IMR-90 (cell line): Measurements from ENCODE around the gene OVCA2. TPM values are rescaled to one million over a fixed set of nuclear protein-coding genes. Genes with fewer than 3 reads are reported as not detected.

ENCODE experiments used
- BHLHE40 ChIP-seq: fragments of 150-350 bp; IDR thresholded peaks from 2 replicates; pipeline ENCODE4 v1.6.1; 2016; ENCODE audit warnings: mild to moderate bottlenecking, low read depth, low read length
- CHD1 ChIP-seq: IDR thresholded peaks from 2 replicates; pipeline ENCODE4 v1.6.1; 2012; ENCODE audit warnings: low read depth, low read length, improper control_type of control experiment
- FOS ChIP-seq: fragments of 150-350 bp; IDR thresholded peaks from 2 replicates; pipeline ENCODE4 v1.6.1; 2016; ENCODE audit warnings: low read depth, low read length
- NFE2L2 ChIP-seq: fragments of 150-350 bp; IDR thresholded peaks from 2 replicates; pipeline ENCODE4 v1.6.1; 2016; ENCODE audit warnings: low read depth, mild to moderate bottlenecking, low read length
- polyA plus RNA-seq, 3 experiments: library from polyadenylated mRNA; depleted of rRNA; stranded (reverse); fragments of >200 nt; gene quantifications; 2 replicates each; pipeline ENCODE4 v1.2.3, GENCODE V29; 2012; ENCODE audit warnings: low replicate concordance in 1 of 3
- total RNA-seq: library from RNA; depleted of rRNA; stranded (reverse); fragments of >200 nt; gene quantifications from 2 replicates; pipeline ENCODE4 v1.2.3, GENCODE V29; 2012
- TF ChIP-seq, protein P1 (sequence below): fragments of 150-350 bp; IDR thresholded peaks from 2 replicates; pipeline ENCODE4 v1.6.1; 2016; ENCODE audit warnings: low read depth, mild to moderate bottlenecking, low read length, moderate library complexity, borderline replicate concordance

The OVCA2 gene
- total and polyA plus RNA-seq, 2 of the 4 experiments (the other 2 are of a cell fraction), result 38.7 to 46.9 TPM

- TF ChIP-seq, protein P1, sequence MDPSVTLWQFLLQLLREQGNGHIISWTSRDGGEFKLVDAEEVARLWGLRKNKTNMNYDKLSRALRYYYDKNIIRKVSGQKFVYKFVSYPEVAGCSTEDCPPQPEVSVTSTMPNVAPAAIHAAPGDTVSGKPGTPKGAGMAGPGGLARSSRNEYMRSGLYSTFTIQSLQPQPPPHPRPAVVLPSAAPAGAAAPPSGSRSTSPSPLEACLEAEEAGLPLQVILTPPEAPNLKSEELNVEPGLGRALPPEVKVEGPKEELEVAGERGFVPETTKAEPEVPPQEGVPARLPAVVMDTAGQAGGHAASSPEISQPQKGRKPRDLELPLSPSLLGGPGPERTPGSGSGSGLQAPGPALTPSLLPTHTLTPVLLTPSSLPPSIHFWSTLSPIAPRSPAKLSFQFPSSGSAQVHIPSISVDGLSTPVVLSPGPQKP, result no peak
- TF ChIP-seq NFE2L2, result no peak
- peak; percentile 78; the same call in 1 of the 2 replicates for TF ChIP-seq CHD1
- peak; percentile 68 for TF ChIP-seq BHLHE40
- peak; percentile 47 for TF ChIP-seq FOS
These were observed 26.8 kb downstream of the OVCA2 start (continued) for GRCh38 chr17:2068519-2069051.
